ENCODE measurements around the gene SMAD7. TPM values are rescaled to one million over a fixed set of nuclear protein-coding genes. Genes with fewer than 3 reads are reported as not detected.

Gene SMAD7
- 10 to 100 TPM; 17.4 to 18.1 TPM for total RNA-seq

DNA sequence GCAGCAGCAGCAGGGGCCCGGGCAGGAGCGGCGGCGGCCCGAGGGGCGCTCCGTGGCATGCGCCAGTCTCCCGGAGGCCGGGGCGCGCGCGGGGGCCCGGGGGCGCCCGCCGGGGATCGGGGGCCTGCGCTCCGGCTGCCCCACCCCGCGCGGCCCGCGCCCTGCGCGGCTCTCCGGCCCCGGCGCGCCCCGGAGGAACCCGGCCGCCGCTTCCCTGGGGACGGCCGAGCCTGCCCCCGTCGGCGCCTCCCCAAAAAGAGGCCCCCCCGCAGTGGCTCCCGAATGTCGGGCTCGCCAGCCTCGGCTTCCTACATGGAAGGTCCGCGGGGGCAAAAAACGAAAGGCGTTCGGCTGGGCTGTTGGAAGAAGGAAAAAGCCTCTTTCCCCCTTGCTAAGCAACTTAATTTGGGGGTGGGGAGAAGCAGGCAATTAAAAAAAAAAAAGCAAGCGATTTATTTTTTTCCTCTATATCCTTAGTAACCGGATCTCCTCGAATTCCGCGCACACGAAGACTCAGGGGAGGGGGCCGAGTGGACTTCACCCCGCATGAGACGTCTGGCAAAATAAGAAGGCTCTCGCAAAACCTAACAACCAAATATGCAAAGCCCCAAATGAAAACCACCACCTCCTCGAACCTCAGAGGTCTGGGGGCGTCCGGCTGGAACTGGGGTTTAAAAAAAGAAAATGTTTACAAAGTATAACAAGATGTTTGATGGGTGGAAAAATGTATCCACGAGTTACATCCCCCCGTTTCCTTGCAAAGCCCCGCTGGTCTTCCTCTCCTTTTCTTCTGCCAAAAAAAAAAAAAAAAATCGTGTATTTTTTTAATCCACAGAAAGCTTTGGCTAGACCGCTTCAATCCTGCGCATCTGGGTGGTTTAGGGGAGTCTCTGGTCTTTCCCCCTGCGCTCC is at the start of gene SMAD7:
Gene SMAD7, minus strand, starts transcription at position 430 of the 912 bp plus-strand sequence. CDS start 541 bp downstream, outside the sequence.
- DNase-seq, result peak; percentile 42
- Mint-ChIP-seq H3K36me3 (ENCODE audit: low read depth) (peaks cover 33% of the 10 kb centered on the region), H3K27ac (peak within 1 kb of the TSS; percentile 81), H3K4me3 (peak within 1 kb of the TSS; percentile 99), H3K4me1 (ENCODE audit: low read depth) (peaks cover 35% of the 10 kb centered on the region), H3K9me3 (no peaks in the 10 kb centered on the region), H3K27me3 (no peaks in the 10 kb centered on the region)
- no peak for ATAC-seq
- ChIA-PET CTCF (interaction anchor here (1.2 to 1.6 kb wide), 2 partner anchors 26 to 173 kb away, joined by 4 read pairs; no protein-coding TSS in a partner anchor), POLR2A (interaction anchor here (0.9 to 2.2 kb wide), 6 partner anchors 9 to 170 kb away, joined by 3 to 14 read pairs (median 6); no protein-coding TSS in a partner anchor)
- intact Hi-C loops (cut with micrococcal nuclease), result no loop called here
- TF ChIP-seq, protein P1, sequence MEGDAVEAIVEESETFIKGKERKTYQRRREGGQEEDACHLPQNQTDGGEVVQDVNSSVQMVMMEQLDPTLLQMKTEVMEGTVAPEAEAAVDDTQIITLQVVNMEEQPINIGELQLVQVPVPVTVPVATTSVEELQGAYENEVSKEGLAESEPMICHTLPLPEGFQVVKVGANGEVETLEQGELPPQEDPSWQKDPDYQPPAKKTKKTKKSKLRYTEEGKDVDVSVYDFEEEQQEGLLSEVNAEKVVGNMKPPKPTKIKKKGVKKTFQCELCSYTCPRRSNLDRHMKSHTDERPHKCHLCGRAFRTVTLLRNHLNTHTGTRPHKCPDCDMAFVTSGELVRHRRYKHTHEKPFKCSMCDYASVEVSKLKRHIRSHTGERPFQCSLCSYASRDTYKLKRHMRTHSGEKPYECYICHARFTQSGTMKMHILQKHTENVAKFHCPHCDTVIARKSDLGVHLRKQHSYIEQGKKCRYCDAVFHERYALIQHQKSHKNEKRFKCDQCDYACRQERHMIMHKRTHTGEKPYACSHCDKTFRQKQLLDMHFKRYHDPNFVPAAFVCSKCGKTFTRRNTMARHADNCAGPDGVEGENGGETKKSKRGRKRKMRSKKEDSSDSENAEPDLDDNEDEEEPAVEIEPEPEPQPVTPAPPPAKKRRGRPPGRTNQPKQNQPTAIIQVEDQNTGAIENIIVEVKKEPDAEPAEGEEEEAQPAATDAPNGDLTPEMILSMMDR (IDR thresholded peaks at IDR 0.05), result no peak

GRCh38 chr18:48999569-48999968 is 48.8 kb upstream of the SMAD7 start:
- Mint-ChIP-seq H3K9me3 (no peaks in the 10 kb centered on the region), H3K4me3 (no peak overlapping the region), H3K4me1 (ENCODE audit: low read depth) (peaks cover 15% of the 10 kb centered on the region), H3K36me3 (ENCODE audit: low read depth) (no peaks in the 10 kb centered on the region), H3K27ac (no peak overlapping the region), H3K27me3 (no peaks in the 10 kb centered on the region)
- ChIA-PET CTCF (no interaction called here), POLR2A (no interaction called here)
- no peak for ATAC-seq
- no peak for DNase-seq
- TF ChIP-seq, protein P1 (IDR thresholded peaks at IDR 0.05), result no peak
- intact Hi-C loops (cut with micrococcal nuclease), result no loop called here

DNA sequence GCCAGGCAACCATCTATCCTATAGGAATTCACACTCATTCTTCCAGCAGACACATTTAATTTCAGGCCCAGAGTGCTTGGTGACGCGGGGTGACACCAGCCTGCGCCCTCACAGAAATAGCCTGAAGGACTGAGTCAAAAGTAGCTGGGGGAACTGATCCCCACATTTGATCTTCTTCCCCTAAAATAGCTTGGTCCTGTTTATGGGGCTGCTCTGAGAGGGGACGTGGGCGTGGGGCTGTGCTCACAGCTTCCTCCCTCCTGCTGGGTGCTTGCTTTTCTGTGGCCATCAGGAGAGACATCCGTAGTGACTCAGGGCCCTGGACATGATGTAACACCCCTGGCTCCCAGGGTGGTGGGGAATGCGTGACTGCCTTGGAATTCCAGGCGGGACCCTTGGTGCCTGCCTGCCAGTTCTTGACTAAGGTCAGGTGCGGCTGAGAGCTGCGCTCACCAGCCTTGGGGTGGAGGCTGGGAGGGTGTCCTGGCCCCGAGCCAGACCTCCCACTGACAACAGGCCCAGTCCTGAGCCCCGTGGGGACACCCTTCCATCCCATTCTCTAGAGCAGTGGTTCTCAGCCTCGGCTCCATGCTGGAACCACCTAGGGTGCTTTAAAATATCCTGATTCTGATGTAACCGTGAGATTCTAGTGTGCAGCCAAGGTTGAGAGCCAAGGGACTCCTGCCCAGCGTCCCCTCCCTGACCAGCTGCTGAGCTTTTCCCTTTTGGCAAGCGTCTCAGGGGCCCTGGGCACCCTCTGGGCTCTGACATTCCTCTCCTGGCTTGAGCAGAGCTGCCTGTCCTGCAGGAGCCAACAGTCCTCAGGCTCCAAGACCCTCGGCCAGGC is 47.4 kb upstream of the SMAD7 start:
- ChIA-PET CTCF (interaction anchor here (1.3 to 1.4 kb wide), 2 partner anchors 14 to 239 kb away, joined by 4 read pairs; no protein-coding TSS in a partner anchor), POLR2A (interaction anchor here (1.2 kb wide), 1 partner anchor 25 kb away, joined by 4 read pairs; no protein-coding TSS in a partner anchor)
- peaks cover 15% of the 10 kb centered on the region for H3K4me1 Mint-ChIP-seq (ENCODE audit: low read depth)
- H3K27me3 Mint-ChIP-seq, result no peaks in the 10 kb centered on the region
- ATAC-seq (no peak), DNase-seq (no peak)
- no peaks in the 10 kb centered on the region for H3K36me3 Mint-ChIP-seq (ENCODE audit: low read depth)
- intact Hi-C loops (cut with micrococcal nuclease), result no loop called here
- no peak overlapping the region for H3K27ac Mint-ChIP-seq
- H3K9me3 Mint-ChIP-seq, result no peaks in the 10 kb centered on the region
- TF ChIP-seq, protein P1 (IDR thresholded peaks at IDR 0.05), result no peak
- no peak overlapping the region for H3K4me3 Mint-ChIP-seq

GRCh38 chr18:48997681-48997984 is 46.9 kb upstream of the SMAD7 start:
- ATAC-seq (no peak), DNase-seq (no peak)
- intact Hi-C loops (cut with micrococcal nuclease), result no loop called here
- ChIA-PET POLR2A (interaction anchor here (1.0 to 1.2 kb wide), 2 partner anchors 13 to 26 kb away, joined by 3 to 4 read pairs; no protein-coding TSS in a partner anchor), CTCF (interaction anchor here (1.3 to 1.4 kb wide), 2 partner anchors 14 to 240 kb away, joined by 4 read pairs; no protein-coding TSS in a partner anchor)
- TF ChIP-seq, protein P1 (IDR thresholded peaks at IDR 0.05), result no peak
- H3K4me3 Mint-ChIP-seq, result no peak overlapping the region
- peak overlapping the region; percentile 22 for H3K27ac Mint-ChIP-seq
- no peaks in the 10 kb centered on the region for H3K36me3 Mint-ChIP-seq (ENCODE audit: low read depth)
- H3K4me1 Mint-ChIP-seq (ENCODE audit: low read depth), result peaks cover 15% of the 10 kb centered on the region
- H3K9me3 Mint-ChIP-seq, result no peaks in the 10 kb centered on the region
- no peaks in the 10 kb centered on the region for H3K27me3 Mint-ChIP-seq

Data from activated CD8-positive, alpha-beta T cell treated with anti-CD3 and anti-CD28 coated beads for 36 hours (primary cell).